Common myeloid progenitor, CD34-positive (primary cell): Measurements from ENCODE around the gene SNAP29. TPM values are rescaled to one million over a fixed set of nuclear protein-coding genes. Genes with fewer than 3 reads are reported as not detected.

Source experiments
- CTCF ChIA-PET: fragments of 350-600 bp; sonication (Branson Sonifier 250); formaldehyde crosslinking; loops from one replicate; lab custom pipeline; 2021; ENCODE audit warnings: antibody characterized with exemption; lab: Charles Lee
- POLR2A ChIA-PET: fragments of 350-600 bp; sonication (Branson Sonifier 250); formaldehyde crosslinking; loops from one replicate; lab custom pipeline; 2021; ENCODE audit warnings: antibody characterized with exemption; lab: Charles Lee
- DNase-seq, 3 donors: peaks; one replicate each; pipeline versions ENCODE4 v3.0.0 to v3.0.0-alpha.2; 2013
- H3K27ac ChIP-seq, 2 experiments: 1 replicate in 1 of 2; 2 replicates in 1 of 2; pipeline ENCODE4 v1.7.0; 2013; ENCODE audit warnings: inconsistent platforms in 2 of 2, low read length in 2 of 2, mild to moderate bottlenecking in 2 of 2, low read depth in 1 of 2, moderate library complexity in 1 of 2; ENCODE audit not compliant: severe bottlenecking in 2 of 2, insufficient read depth in 1 of 2, poor library complexity in 1 of 2
- H3K27me3 ChIP-seq, 5 experiments: replicated peaks in 2 of 5; 1 replicate in 3 of 5; 2 replicates in 2 of 5; pipeline versions ENCODE4 v1.6.1 to v1.7.0; 2013; ENCODE audit warnings: low read length in 4 of 5, mild to moderate bottlenecking in 2 of 5, moderate library complexity in 2 of 5, inconsistent platforms in 1 of 5; ENCODE audit not compliant: insufficient read depth in 5 of 5, control insufficient read depth in 4 of 5
- H3K36me3 ChIP-seq, 4 experiments: 1 replicate in 2 of 4; 2 replicates in 2 of 4; pipeline versions ENCODE4 v1.6.1 to v1.7.0; 2013; ENCODE audit warnings: low read length in 3 of 4, control low read depth in 1 of 4, mild to moderate bottlenecking in 1 of 4; ENCODE audit not compliant: control insufficient read depth in 4 of 4, insufficient read depth in 4 of 4
- H3K4me1 ChIP-seq, 4 experiments: 1 replicate in 3 of 4; 2 replicates in 1 of 4; pipeline versions ENCODE4 v1.6.1 to v1.7.1; 2013; ENCODE audit warnings: low read length in 3 of 4, mild to moderate bottlenecking in 3 of 4, control low read depth in 1 of 4, inconsistent platforms in 1 of 4, moderate library complexity in 1 of 4; ENCODE audit not compliant: control insufficient read depth in 4 of 4, insufficient read depth in 4 of 4; ENCODE audit errors: control extremely low read depth in 1 of 4
- H3K4me3 ChIP-seq, 7 experiments: 1 replicate in 4 of 7; 2 replicates in 3 of 7; pipeline versions ENCODE4 v1.5.1 to v1.7.0; 2013; ENCODE audit warnings: mild to moderate bottlenecking in 7 of 7, low read length in 6 of 7, moderate library complexity in 6 of 7, inconsistent platforms in 2 of 7, low read depth in 2 of 7, control low read depth in 1 of 7; ENCODE audit not compliant: insufficient read depth in 4 of 7, control insufficient read depth in 1 of 7; ENCODE audit errors: extremely low read depth in 1 of 7
- H3K9me3 ChIP-seq, 5 experiments: 1 replicate in 4 of 5; 2 replicates in 1 of 5; pipeline versions ENCODE4 v1.6.1 to v1.7.1; 2013; ENCODE audit warnings: low read length in 4 of 5, mild to moderate bottlenecking in 2 of 5, inconsistent platforms in 1 of 5, low read depth in 1 of 5, moderate library complexity in 1 of 5; ENCODE audit not compliant: control insufficient read depth in 4 of 5, insufficient read depth in 2 of 5; ENCODE audit errors: control extremely low read depth in 1 of 5
- WGBS: methylation state at CpG from one replicate; pipeline ENCODE4 v1.1.5; 2013; ENCODE audit not compliant: insufficient coverage; 5-methylcytosine and 5-hydroxymethylcytosine counted together
- polyA plus RNA-seq: library from polyadenylated mRNA; unstranded; fragments of 120-200 nt; gene quantifications from one replicate; pipeline ENCODE4 v1.2.1, GENCODE V29; 2013

Gene SNAP29
- polyA plus RNA-seq: 25.4 TPM

- 0% methylated on average over 87 of the region's 100 CpGs for WGBS
- H3K36me3 ChIP-seq: peaks cover 0 to 4% (median under 1%) of the 10 kb centered on the region in 4 experiments
- H3K27me3 ChIP-seq: no peaks in the 10 kb centered on the region
- H3K27ac ChIP-seq: peak within 1 kb of the TSS; percentile 50 to 91
- DNase-seq: peak; percentile 97 to 99 (median 98)
- H3K4me1 ChIP-seq: peaks cover 8 to 51% (median 33%) of the 10 kb centered on the region in 4 experiments
- peak within 1 kb of the TSS; percentile 78 to 90 (median 86) for H3K4me3 ChIP-seq
- H3K9me3 ChIP-seq: no peaks in the 10 kb centered on the region
- POLR2A ChIA-PET: interaction anchor here (0.5 to 0.6 kb wide), 2 partner anchors 50 to 1335 kb away, joined by 3 to 4 read pairs; no protein-coding TSS in a partner anchor
- CTCF ChIA-PET: interaction anchor here (1.0 to 2.0 kb wide), 3 partner anchors 9 to 22 kb away, joined by 3 to 6 read pairs (median 3); no protein-coding TSS in a partner anchor
Observed at GRCh38 chr22:20858615-20859416, at the start of gene SNAP29, which contains the start of gene PI4KA. TSS of gene SNAP29 (plus strand) at chr22:20859007. CDS start at chr22:20859111, 104 bp downstream. TSS of gene PI4KA (minus strand) at chr22:20858811. CDS start at chr22:20858725, 86 bp downstream.

- Histone ChIP-seq H3K27ac (peak overlapping the region in 1 of 2 experiments; percentile 0), H3K4me1 (no peaks in the 10 kb centered on the region), H3K36me3 (peaks cover 33 to 73% (median 52%) of the 10 kb centered on the region in 4 experiments), H3K9me3 (no peaks in the 10 kb centered on the region), H3K27me3 (no peaks in the 10 kb centered on the region), H3K4me3 (no peak overlapping the region)
- ChIA-PET POLR2A (no interaction called here), CTCF (interaction anchor here (1.0 to 1.5 kb wide), 3 partner anchors 10 to 47 kb away, joined by 3 to 4 read pairs (median 3); no protein-coding TSS in a partner anchor)
- DNase-seq: no peak
- WGBS: 81% methylated on average over 2 of the region's 6 CpGs
Observed at GRCh38 chr22:20809538-20810185, 49.1 kb upstream of the SNAP29 start.

- POLR2A ChIA-PET: no interaction called here
- no peaks in the 10 kb centered on the region for H3K9me3 ChIP-seq
- CTCF ChIA-PET: interaction anchor here (0.5 to 1.5 kb wide), 3 partner anchors 10 to 118 kb away, joined by 3 to 4 read pairs (median 3); no protein-coding TSS in a partner anchor
- H3K4me3 ChIP-seq: no peak overlapping the region
- 97% methylated on average over 8 of the region's 9 CpGs for WGBS
- H3K4me1 ChIP-seq: no peaks in the 10 kb centered on the region
- H3K27me3 ChIP-seq: no peaks in the 10 kb centered on the region
- no peak for DNase-seq
- H3K27ac ChIP-seq: no peak overlapping the region
- H3K36me3 ChIP-seq: peaks cover 29 to 69% (median 48%) of the 10 kb centered on the region in 4 experiments
Observed at GRCh38 chr22:20810645-20811044, 48.2 kb upstream of the SNAP29 start.

GRCh38 chr22:20811171-20811570 is 47.6 kb upstream of the SNAP29 start:
- no peak overlapping the region for H3K4me3 ChIP-seq
- ChIA-PET POLR2A (no interaction called here), CTCF (interaction anchor here (0.9 to 4.8 kb wide), 3 partner anchors 7 to 40 kb away, joined by 3 to 22 read pairs (median 3); no protein-coding TSS in a partner anchor)
- no peak overlapping the region for H3K27ac ChIP-seq
- no peaks in the 10 kb centered on the region for H3K27me3 ChIP-seq
- no peak for DNase-seq
- 100% methylated on average over 1 of the region's 1 CpG for WGBS
- peaks cover 29 to 67% (median 45%) of the 10 kb centered on the region in 4 experiments for H3K36me3 ChIP-seq
- no peaks in the 10 kb centered on the region for H3K9me3 ChIP-seq
- no peaks in the 10 kb centered on the region for H3K4me1 ChIP-seq

GRCh38 chr22:20811971-20812660 is 46.7 kb upstream of the SNAP29 start:
- CTCF ChIA-PET: interaction anchor here (0.9 to 4.8 kb wide), 2 partner anchors 8 to 39 kb away, joined by 3 to 22 read pairs; no protein-coding TSS in a partner anchor
- POLR2A ChIA-PET: interaction anchor here (0.6 kb wide), 1 partner anchor 1484 kb away, joined by 3 read pairs; no protein-coding TSS in a partner anchor

GRCh38 chr22:20813056-20813455 is 45.8 kb upstream of the SNAP29 start:
- H3K36me3 ChIP-seq: peaks cover 23 to 71% (median 45%) of the 10 kb centered on the region in 4 experiments
- no peaks in the 10 kb centered on the region for H3K4me1 ChIP-seq
- no peak overlapping the region for H3K27ac ChIP-seq
- H3K9me3 ChIP-seq: no peaks in the 10 kb centered on the region
- ChIA-PET CTCF (interaction anchor here (4.8 kb wide), 1 partner anchor 9 kb away, joined by 22 read pairs; no protein-coding TSS in a partner anchor), POLR2A (no interaction called here)
- 96% methylated on average over 3 of the region's 4 CpGs for WGBS
- DNase-seq: no peak
- H3K4me3 ChIP-seq: no peak overlapping the region
- no peaks in the 10 kb centered on the region for H3K27me3 ChIP-seq

More at GRCh38 chr22:20811971-20812660, 46.7 kb upstream of the SNAP29 start:
- Histone ChIP-seq H3K27ac (no peak overlapping the region), H3K4me1 (no peaks in the 10 kb centered on the region), H3K9me3 (no peaks in the 10 kb centered on the region), H3K36me3 (peaks cover 28 to 69% (median 49%) of the 10 kb centered on the region in 4 experiments), H3K4me3 (no peak overlapping the region), H3K27me3 (no peaks in the 10 kb centered on the region)
- no peak for DNase-seq
- 100% methylated on average over 2 of the region's 5 CpGs for WGBS
